Muscle of back (tissue), 11 donors: ENCODE data around the gene ERGIC2. TPM values are rescaled to one million over a fixed set of nuclear protein-coding genes. Genes with fewer than 3 reads are reported as not detected.
"Not testable (repeated sequence)": the region's sequence is repeated elsewhere in the genome, so short reads cannot be mapped to it uniquely, and the experiment has no call there.

Experiments used
- DNase-seq, 3 donors: peaks; one replicate each; pipeline versions ENCODE4 v3.0.0 to v3.0.0-alpha.2; 2013
- polyA plus RNA-seq, 10 donors: library from polyadenylated mRNA; unstranded; fragments of 120-200 nt; gene quantifications; one replicate each; pipeline ENCODE4 v1.2.1, GENCODE V29; 2013; ENCODE audit not compliant: insufficient read length in 10 of 10

ERGIC2 gene
- polyA plus RNA-seq, 10 donors = 63.4 to 81.5 (median 68.7) TPM

DNA sequence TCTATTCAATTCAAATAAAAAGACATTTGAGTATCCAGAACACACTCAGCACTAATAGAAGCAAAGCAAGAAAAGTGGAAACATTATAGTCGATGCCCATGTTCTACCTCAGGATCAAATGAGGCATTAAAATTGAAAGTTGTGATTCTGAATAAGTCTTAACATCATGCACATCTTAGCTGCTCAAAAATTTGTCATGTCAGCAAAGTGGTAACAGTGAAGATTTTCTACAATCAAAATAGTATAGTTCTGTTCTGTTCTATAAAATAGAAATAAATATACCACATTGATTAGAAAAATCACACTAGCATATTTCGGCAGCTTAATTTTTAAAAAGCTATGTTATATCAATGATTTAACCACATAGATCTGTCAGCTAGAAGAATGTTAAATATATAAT lies 74.7 kb downstream of the ERGIC2 start:
- DNase-seq = no peak

DNA sequence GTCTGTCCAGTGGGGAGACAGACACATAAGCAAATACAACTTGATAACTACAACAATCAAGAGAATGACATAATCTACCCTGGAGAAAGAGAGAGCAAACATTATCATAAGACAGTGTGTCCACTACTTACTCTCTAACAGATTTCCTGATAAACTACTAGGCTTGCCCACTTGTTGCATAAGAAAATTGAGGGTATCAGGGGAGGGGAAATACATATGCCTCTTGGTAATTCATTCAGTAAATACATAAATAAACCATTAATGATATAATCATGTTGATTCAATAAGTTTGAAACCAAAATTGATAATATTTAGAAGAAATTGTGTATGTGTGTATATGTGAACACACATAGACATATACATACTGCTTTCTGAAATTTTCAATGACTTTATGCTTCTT lies 76.6 kb downstream of the ERGIC2 start:
- DNase-seq = no peak

- no peak for DNase-seq
Measured at GRCh38 chr12:29301114-29301513, 79.9 kb downstream of the ERGIC2 start.

GRCh38 chr12:29299633-29300032 lies 81.3 kb downstream of the ERGIC2 start:
- DNase-seq = no peak

DNA sequence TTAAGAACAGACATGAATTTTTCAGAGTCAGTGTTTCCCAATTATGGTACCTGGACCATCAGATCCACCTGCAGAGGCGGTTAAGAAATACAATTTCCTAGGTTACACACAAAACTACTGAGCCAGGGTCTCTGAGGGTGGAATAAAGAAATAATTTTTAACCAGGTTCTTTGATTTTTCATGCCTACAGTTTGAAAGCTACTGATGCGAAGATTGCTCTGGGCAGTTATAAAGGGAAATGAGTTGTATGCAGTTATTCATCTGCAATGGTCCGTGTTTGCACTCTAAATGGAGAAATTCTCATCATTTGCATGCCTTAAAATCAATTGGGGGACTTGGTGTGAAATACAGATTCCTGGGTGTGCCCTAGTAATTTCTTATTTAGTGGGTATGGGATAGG lies 89.7 kb downstream of the ERGIC2 start:
- DNase-seq = no peak

DNA sequence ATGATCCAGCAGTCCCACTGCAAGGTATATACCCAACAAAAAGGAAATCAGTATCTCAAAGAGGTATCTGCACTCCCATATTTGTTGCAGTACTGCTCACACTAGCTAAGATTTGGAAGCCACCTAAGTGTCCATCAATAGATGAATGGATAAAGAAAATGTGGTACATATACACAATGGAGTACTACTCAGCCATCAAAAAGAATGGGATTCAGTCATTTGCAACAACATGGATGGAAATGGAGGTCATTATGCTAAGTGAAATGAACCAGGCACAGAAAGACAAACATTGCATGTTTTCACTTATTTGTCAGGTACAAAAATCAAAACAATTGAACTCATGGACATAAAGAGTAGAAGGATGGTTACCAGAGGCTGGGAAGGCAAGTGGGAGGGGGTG lies 90.5 kb downstream of the ERGIC2 start:
- not testable (repeated sequence) for DNase-seq

GRCh38 chr12:29288031-29288430 lies 92.9 kb downstream of the ERGIC2 start:
- no peak for DNase-seq

DNA sequence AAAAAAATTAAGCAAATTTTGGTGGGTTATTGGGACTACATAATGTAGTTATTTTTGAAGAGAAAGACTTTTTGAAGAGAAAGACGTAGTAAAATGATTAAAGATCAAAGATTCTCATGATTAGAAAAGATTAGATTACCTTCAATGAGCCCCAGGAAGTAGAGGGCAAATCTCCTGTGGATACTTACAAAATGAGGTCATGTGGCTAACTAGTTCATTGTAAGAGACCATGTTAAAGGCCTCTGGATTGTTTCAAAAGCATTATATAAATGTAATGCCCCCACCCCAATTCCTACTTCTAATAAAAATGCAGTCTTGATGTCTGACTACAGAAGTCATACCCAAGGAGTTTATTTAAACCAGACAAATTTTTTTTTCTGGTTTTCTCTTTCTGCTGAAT lies 93.3 kb downstream of the ERGIC2 start:
- DNase-seq = no peak

Other genes starting within 250 kb of the ERGIC2 start
- gene FAR2, start 231.9 kb downstream of the ERGIC2 start, polyA plus RNA-seq = 10 to 100 TPM; 10.4 to 17.9 (median 14.6) TPM
- 1 to 10 TPM in 1 of 10 donors, under 1 TPM in 9; 0.05 to 1.1 (median 0.36) TPM for gene OVCH1, start 116.5 kb upstream of the ERGIC2 start, polyA plus RNA-seq